GM23338 (cell line): ENCODE measurements around the gene DDAH2. TPM values are rescaled to one million over a fixed set of nuclear protein-coding genes. Genes with fewer than 3 reads are reported as not detected.

Source experiments
- ATAC-seq: fragments of 200-7000 bp; cut with Tn5 transposase; 3 replicates; pipeline ENCODE4 v1.9.1; 2020
- DNase-seq: peaks from one replicate; pipeline ENCODE4 v3.0.0-alpha.2; 2015; ENCODE audit warnings: low spot score
- H2AFZ ChIP-seq: fragments of 200-600 bp; sonication (generic); 2 replicates; pipeline ENCODE4 v1.8.0; 2016; ENCODE audit warnings: antibody characterized with exemption, mild to moderate bottlenecking, moderate library complexity
- H3F3A ChIP-seq: fragments of 200-600 bp; sonication (generic); replicated peaks from 2 replicates; pipeline ENCODE4 v1.8.0; 2017; ENCODE audit warnings: antibody characterized with exemption, mixed run types, low read depth
- H3K27ac ChIP-seq: fragments of 200-600 bp; sonication (generic); 2 replicates; pipeline ENCODE4 v1.6.1; 2016; ENCODE audit warnings: low read depth
- H3K27me3 ChIP-seq: fragments of 200-600 bp; sonication (generic); 2 replicates; pipeline ENCODE4 v1.8.0; 2016; ENCODE audit warnings: mild to moderate bottlenecking, mixed run types, moderate library complexity; ENCODE audit not compliant: insufficient read depth
- H3K36me3 ChIP-seq: fragments of 200-600 bp; sonication (generic); 2 replicates; pipeline ENCODE4 v1.8.0; 2016; ENCODE audit warnings: mild to moderate bottlenecking; ENCODE audit not compliant: insufficient read depth
- H3K4me1 ChIP-seq: fragments of 200-600 bp; sonication (generic); 2 replicates; pipeline ENCODE4 v1.8.0; 2016; ENCODE audit warnings: mild to moderate bottlenecking, moderate library complexity; ENCODE audit not compliant: insufficient read depth
- H3K4me2 ChIP-seq: fragments of 200-600 bp; sonication (generic); 2 replicates; pipeline ENCODE4 v1.7.1; 2017; ENCODE audit warnings: mixed run types
- H3K4me3 ChIP-seq: fragments of 200-600 bp; sonication (generic); 2 replicates; pipeline ENCODE4 v1.6.1; 2016; ENCODE audit warnings: mixed run types
- H3K79me2 ChIP-seq: fragments of 200-600 bp; sonication (generic); replicated peaks from 2 replicates; pipeline ENCODE4 v1.8.0; 2017; ENCODE audit warnings: mild to moderate bottlenecking; ENCODE audit not compliant: insufficient read depth
- H3K9me2 ChIP-seq: fragments of 200-600 bp; sonication (generic); 2 replicates; pipeline ENCODE4 v1.8.0; 2017; ENCODE audit not compliant: insufficient read depth
- H4K20me1 ChIP-seq: fragments of 200-600 bp; sonication (generic); replicated peaks from 2 replicates; pipeline ENCODE4 v1.8.0; 2017; ENCODE audit warnings: mild to moderate bottlenecking; ENCODE audit not compliant: insufficient read depth
- H3K27ac Mint-ChIP-seq: 2 replicates; pipeline ENCODE4 v1.8.0; 2020; ENCODE audit warnings: inconsistent platforms, mild to moderate bottlenecking, moderate library complexity, mixed read lengths
- H3K27me3 Mint-ChIP-seq: 3 replicates; pipeline ENCODE4 v1.8.0; 2022; ENCODE audit warnings: low read depth, mild to moderate bottlenecking, moderate library complexity, mixed read lengths, inconsistent platforms; ENCODE audit not compliant: insufficient read depth, poor library complexity
- H3K36me3 Mint-ChIP-seq: 3 replicates; pipeline ENCODE4 v1.8.0; 2021; ENCODE audit warnings: low read depth, mild to moderate bottlenecking, inconsistent platforms, moderate library complexity, mixed read lengths
- H3K4me1 Mint-ChIP-seq: 3 replicates; pipeline ENCODE4 v1.8.0; 2020; ENCODE audit warnings: mild to moderate bottlenecking, inconsistent platforms, mixed read lengths
- H3K4me3 Mint-ChIP-seq: 3 replicates; pipeline ENCODE4 v1.8.0; 2021; ENCODE audit warnings: moderate library complexity, mild to moderate bottlenecking, inconsistent platforms, mixed read lengths
- H3K9me3 Mint-ChIP-seq: 3 replicates; pipeline ENCODE4 v1.8.0; 2020; ENCODE audit warnings: moderate library complexity, mild to moderate bottlenecking, inconsistent platforms, mixed read lengths
- JUNB ChIP-seq: IDR thresholded peaks from one replicate; pipeline ENCODE4 v1.6.1; 2016; ENCODE audit warnings: antibody characterized with exemption; ENCODE audit not compliant: unreplicated experiment
- NANOG ChIP-seq: IDR thresholded peaks from 2 replicates; pipeline ENCODE4 v1.6.1; 2016; ENCODE audit warnings: antibody characterized with exemption, borderline replicate concordance
- POLR2AphosphoS5 ChIP-seq: IDR thresholded peaks from 2 replicates; pipeline ENCODE4 v1.6.1; 2016; ENCODE audit warnings: antibody characterized with exemption, low read depth
- STAT1 ChIP-seq: IDR thresholded peaks from one replicate; pipeline ENCODE4 v1.6.1; 2016; ENCODE audit warnings: antibody characterized with exemption; ENCODE audit not compliant: unreplicated experiment
- ZNF114 ChIP-seq: fragments of 250-450 bp; sonication (Bioruptor Pico); IDR thresholded peaks from 2 replicates; pipeline ENCODE4 v1.5.0; 2020; ENCODE audit warnings: mild to moderate bottlenecking, moderate library complexity
- ZNF331 ChIP-seq: fragments of 250-450 bp; sonication (Bioruptor Pico); IDR thresholded peaks from 2 replicates; pipeline ENCODE4 v1.5.0; 2020; ENCODE audit warnings: low read depth, mild to moderate bottlenecking, moderate library complexity
- polyA plus RNA-seq: library from polyadenylated mRNA; unstranded; fragments of >200 nt; fragmentation: Nextera tagmentation; extraction: Ambion mirVana; gene quantifications from 2 replicates; pipeline ENCODE4 v1.2.1, GENCODE V29; 2016
- total RNA-seq: library from RNA; depleted of rRNA; stranded (reverse); fragments of >200 nt; shearing (Covaris generic); gene quantifications from 2 replicates; pipeline ENCODE4 v1.2.3, GENCODE V29; 2014
- TF ChIP-seq, protein P1 (sequence below): fragments of 250-450 bp; sonication (Bioruptor Pico); IDR thresholded peaks from 2 replicates; pipeline ENCODE4 v1.5.0; 2020; ENCODE audit warnings: mild to moderate bottlenecking, moderate library complexity
- TF ChIP-seq, protein P2 (sequence below): IDR thresholded peaks from one replicate; pipeline ENCODE4 v1.6.1; 2018; ENCODE audit warnings: antibody characterized with exemption; ENCODE audit not compliant: unreplicated experiment

Gene DDAH2
- total and polyA plus RNA-seq, 2 experiments from 2014 or later, result 58.7 to 65.1 TPM

DNA sequence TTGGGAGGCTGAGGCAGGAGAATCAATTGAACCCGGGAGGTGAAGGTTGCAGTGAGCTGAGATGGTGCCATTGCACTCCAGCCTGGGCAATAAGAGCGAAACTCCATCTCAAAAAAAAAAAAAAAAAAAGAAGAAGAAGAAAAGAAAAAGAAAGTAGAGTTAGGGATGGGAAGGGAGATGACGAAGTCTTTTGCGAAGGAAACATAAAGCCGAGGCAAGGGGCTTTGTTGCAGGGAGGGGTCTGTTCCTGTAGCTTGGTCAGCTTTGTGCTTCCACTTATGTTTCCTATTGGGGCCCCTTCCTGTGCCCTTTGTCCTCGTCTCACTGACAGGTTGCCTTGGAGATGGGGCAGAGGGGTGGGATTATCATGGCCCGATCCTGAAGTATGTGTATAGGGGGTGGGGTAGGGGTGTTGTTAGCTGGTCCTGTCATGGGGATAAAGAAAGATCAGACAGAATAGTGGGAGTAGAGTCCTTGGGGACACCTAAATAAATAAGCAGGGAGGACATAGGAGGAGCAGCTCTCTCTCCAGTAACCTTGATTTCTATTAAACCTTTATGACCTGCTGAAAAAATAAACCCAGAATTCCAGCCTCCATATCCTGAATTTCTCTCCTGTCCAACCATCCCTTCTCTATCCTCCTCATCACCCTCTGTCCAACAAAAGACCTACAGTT, 8.4 kb upstream of the DDAH2 start (continued):
- TF ChIP-seq, protein P1, sequence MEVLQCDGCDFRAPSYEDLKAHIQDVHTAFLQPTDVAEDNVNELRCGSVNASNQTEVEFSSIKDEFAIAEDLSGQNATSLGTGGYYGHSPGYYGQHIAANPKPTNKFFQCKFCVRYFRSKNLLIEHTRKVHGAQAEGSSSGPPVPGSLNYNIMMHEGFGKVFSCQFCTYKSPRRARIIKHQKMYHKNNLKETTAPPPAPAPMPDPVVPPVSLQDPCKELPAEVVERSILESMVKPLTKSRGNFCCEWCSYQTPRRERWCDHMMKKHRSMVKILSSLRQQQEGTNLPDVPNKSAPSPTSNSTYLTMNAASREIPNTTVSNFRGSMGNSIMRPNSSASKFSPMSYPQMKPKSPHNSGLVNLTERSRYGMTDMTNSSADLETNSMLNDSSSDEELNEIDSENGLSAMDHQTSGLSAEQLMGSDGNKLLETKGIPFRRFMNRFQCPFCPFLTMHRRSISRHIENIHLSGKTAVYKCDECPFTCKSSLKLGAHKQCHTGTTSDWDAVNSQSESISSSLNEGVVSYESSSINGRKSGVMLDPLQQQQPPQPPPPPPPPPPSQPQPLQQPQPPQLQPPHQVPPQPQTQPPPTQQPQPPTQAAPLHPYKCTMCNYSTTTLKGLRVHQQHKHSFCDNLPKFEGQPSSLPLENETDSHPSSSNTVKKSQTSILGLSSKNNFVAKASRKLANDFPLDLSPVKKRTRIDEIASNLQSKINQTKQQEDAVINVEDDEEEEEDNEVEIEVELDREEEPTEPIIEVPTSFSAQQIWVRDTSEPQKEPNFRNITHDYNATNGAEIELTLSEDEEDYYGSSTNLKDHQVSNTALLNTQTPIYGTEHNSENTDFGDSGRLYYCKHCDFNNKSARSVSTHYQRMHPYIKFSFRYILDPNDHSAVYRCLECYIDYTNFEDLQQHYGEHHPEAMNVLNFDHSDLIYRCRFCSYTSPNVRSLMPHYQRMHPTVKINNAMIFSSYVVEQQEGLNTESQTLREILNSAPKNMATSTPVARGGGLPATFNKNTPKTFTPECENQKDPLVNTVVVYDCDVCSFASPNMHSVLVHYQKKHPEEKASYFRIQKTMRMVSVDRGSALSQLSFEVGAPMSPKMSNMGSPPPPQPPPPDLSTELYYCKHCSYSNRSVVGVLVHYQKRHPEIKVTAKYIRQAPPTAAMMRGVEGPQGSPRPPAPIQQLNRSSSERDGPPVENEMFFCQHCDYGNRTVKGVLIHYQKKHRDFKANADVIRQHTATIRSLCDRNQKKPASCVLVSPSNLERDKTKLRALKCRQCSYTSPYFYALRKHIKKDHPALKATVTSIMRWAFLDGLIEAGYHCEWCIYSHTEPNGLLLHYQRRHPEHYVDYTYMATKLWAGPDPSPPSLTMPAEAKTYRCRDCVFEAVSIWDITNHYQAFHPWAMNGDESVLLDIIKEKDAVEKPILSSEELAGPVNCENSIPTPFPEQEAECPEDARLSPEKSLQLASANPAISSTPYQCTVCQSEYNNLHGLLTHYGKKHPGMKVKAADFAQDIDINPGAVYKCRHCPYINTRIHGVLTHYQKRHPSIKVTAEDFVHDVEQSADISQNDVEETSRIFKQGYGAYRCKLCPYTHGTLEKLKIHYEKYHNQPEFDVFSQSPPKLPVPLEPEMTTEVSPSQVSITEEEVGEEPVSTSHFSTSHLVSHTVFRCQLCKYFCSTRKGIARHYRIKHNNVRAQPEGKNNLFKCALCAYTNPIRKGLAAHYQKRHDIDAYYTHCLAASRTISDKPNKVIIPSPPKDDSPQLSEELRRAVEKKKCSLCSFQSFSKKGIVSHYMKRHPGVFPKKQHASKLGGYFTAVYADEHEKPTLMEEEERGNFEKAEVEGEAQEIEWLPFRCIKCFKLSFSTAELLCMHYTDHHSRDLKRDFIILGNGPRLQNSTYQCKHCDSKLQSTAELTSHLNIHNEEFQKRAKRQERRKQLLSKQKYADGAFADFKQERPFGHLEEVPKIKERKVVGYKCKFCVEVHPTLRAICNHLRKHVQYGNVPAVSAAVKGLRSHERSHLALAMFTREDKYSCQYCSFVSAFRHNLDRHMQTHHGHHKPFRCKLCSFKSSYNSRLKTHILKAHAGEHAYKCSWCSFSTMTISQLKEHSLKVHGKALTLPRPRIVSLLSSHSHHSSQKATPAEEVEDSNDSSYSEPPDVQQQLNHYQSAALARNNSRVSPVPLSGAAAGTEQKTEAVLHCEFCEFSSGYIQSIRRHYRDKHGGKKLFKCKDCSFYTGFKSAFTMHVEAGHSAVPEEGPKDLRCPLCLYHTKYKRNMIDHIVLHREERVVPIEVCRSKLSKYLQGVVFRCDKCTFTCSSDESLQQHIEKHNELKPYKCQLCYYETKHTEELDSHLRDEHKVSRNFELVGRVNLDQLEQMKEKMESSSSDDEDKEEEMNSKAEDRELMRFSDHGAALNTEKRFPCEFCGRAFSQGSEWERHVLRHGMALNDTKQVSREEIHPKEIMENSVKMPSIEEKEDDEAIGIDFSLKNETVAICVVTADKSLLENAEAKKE, result no peak

DNA sequence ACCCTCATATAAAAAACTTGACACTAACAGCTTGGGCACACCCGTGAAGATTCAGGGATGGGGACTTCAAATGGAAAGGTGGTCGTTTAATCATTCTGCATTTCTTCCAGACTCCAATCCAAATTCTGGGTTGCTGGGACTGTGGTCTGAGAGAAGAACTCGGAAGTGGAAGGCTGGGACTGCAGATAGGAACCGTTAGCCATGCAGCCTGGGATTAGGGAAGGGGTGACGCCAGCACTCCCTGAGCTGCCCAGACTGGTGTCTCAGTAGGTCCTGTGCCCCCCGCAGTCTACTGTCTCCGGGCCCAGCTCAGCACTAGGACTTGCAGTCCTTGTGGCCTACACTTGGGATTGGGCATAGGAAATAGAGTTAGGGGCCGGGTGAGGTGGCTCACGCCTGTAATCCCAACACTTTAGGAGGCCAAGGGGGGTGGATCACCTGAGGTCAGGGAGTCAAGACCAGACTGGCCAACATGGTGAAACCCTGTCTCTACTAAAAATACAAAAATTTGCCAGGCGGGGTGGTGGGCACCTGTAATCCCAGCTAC, 7.7 kb upstream of the DDAH2 start:
- no peak for ATAC-seq
- peak overlapping the region; percentile 58; the same call in 1 of the 2 replicates for H3K27ac ChIP-seq
- TF ChIP-seq NANOG (no peak), STAT1 (no peak), ZNF114 (CRISPR knock-in tag) (no peak), POLR2AphosphoS5 (no peak), ZNF331 (CRISPR knock-in tag) (no peak), JUNB (no peak)
- TF ChIP-seq, protein P2, sequence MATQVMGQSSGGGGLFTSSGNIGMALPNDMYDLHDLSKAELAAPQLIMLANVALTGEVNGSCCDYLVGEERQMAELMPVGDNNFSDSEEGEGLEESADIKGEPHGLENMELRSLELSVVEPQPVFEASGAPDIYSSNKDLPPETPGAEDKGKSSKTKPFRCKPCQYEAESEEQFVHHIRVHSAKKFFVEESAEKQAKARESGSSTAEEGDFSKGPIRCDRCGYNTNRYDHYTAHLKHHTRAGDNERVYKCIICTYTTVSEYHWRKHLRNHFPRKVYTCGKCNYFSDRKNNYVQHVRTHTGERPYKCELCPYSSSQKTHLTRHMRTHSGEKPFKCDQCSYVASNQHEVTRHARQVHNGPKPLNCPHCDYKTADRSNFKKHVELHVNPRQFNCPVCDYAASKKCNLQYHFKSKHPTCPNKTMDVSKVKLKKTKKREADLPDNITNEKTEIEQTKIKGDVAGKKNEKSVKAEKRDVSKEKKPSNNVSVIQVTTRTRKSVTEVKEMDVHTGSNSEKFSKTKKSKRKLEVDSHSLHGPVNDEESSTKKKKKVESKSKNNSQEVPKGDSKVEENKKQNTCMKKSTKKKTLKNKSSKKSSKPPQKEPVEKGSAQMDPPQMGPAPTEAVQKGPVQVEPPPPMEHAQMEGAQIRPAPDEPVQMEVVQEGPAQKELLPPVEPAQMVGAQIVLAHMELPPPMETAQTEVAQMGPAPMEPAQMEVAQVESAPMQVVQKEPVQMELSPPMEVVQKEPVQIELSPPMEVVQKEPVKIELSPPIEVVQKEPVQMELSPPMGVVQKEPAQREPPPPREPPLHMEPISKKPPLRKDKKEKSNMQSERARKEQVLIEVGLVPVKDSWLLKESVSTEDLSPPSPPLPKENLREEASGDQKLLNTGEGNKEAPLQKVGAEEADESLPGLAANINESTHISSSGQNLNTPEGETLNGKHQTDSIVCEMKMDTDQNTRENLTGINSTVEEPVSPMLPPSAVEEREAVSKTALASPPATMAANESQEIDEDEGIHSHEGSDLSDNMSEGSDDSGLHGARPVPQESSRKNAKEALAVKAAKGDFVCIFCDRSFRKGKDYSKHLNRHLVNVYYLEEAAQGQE, result no peak

More for the DNA sequence above, 7.7 kb upstream of the DDAH2 start:
- Histone ChIP-seq H3K4me2 (peak overlapping the region; percentile 91), H3K79me2 (peaks cover 27% of the 10 kb centered on the region), H3K4me1 (peaks cover 42% of the 10 kb centered on the region), H4K20me1 (0 out of 2 replicates have a peak, but pooled peaks cover 11% of the 10 kb centered on the region), H2AFZ (peak overlapping the region; percentile 83), H3K36me3 (peaks cover 20% of the 10 kb centered on the region), H3F3A (peaks cover 48% of the 10 kb centered on the region), H3K27me3 (no peaks in the 10 kb centered on the region), H3K4me3 (peak overlapping the region; percentile 96), H3K9me2 (no peaks in the 10 kb centered on the region)
- H3K4me1 Mint-ChIP-seq, result peaks cover 45% of the 10 kb centered on the region
- H3K27ac Mint-ChIP-seq, result peak overlapping the region; percentile 43
- H3K4me3 Mint-ChIP-seq, result peak overlapping the region; percentile 92
- H3K36me3 Mint-ChIP-seq, result peaks cover 39% of the 10 kb centered on the region
- DNase-seq, result no peak
- peaks cover 32% of the 10 kb centered on the region for H3K27me3 Mint-ChIP-seq
- no peaks in the 10 kb centered on the region; the same call in 2 of the 3 replicates for H3K9me3 Mint-ChIP-seq
